IPS-15b (cell line): Measurements from ENCODE around the gene PCDHB11.
"Not testable (repeated sequence)": the region's sequence is repeated elsewhere in the genome, so short reads cannot be mapped to it uniquely, and the experiment has no call there.

ENCODE experiments used
- H3K27me3 ChIP-seq: one replicate; pipeline ENCODE4 v1.6.1; 2013; ENCODE audit warnings: low read length; ENCODE audit not compliant: control insufficient read depth, insufficient read depth
- H3K36me3 ChIP-seq: one replicate; pipeline ENCODE4 v1.6.1; 2013; ENCODE audit warnings: low read length; ENCODE audit not compliant: control insufficient read depth, insufficient read depth
- H3K4me1 ChIP-seq: one replicate; pipeline ENCODE4 v1.6.1; 2013; ENCODE audit warnings: mild to moderate bottlenecking, low read length; ENCODE audit not compliant: control insufficient read depth, insufficient read depth
- H3K4me3 ChIP-seq: one replicate; pipeline ENCODE4 v1.5.1; 2013; ENCODE audit warnings: low read depth, low read length
- H3K9ac ChIP-seq: one replicate; pipeline ENCODE4 v1.6.1; 2013; ENCODE audit warnings: low read depth, mild to moderate bottlenecking, low read length
- H3K9me3 ChIP-seq: one replicate; pipeline ENCODE4 v1.6.1; 2013; ENCODE audit warnings: mild to moderate bottlenecking, low read length; ENCODE audit not compliant: control insufficient read depth, insufficient read depth

Gene PCDHB11

DNA sequence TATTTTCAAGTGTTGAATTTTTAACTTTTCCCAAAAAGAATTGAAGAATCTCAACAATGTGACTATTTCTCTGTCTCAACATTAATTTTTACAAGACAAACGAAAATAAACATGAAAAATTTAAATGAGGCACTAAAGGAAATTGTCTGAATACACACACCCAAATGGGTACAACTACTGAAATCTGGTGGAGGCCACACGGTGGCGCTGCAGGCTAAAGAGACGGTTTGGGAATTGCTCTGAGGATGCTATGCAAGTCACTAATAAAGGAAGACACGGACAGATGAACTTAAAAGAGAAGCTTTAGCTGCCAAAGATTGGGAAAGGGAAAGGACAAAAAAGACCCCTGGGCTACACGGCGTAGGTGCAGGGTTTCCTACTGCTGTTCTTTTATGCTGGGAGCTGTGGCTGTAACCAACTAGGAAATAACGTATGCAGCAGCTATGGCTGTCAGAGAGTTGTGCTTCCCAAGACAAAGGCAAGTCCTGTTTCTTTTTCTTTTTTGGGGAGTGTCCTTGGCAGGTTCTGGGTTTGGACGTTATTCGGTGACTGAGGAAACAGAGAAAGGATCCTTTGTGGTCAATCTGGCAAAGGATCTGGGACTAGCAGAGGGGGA is 7.2 kb upstream of the PCDHB11 start, which contains the start of gene PCDHB10:
Gene PCDHB10, plus strand, starts transcription at position 244 of the 616 bp plus-strand sequence. Its CDS starts 200 bp downstream, at position 444.
- H3K36me3 ChIP-seq: no peaks in the 10 kb centered on the region
- H3K4me3 ChIP-seq: peak within 1 kb of the TSS; percentile 45
- H3K4me1 ChIP-seq: no peaks in the 10 kb centered on the region
- no peaks in the 10 kb centered on the region for H3K9me3 ChIP-seq
- H3K27me3 ChIP-seq: no peaks in the 10 kb centered on the region
- no peak within 1 kb of the TSS for H3K9ac ChIP-seq

DNA sequence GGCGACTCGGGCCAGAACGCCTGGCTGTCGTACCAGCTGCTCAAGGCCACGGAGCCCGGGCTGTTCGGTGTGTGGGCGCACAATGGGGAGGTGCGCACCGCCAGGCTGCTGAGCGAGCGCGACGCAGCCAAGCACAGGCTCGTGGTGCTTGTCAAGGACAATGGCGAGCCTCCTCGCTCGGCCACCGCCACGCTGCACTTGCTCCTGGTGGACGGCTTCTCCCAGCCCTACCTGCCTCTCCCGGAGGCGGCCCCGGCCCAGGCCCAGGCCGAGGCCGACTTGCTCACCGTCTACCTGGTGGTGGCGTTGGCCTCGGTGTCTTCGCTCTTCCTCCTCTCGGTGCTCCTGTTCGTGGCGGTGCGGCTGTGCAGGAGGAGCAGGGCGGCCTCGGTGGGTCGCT is 5.1 kb upstream of the PCDHB11 start:
- H3K4me3 ChIP-seq, H3K36me3 ChIP-seq, H3K27me3 ChIP-seq, H3K9ac ChIP-seq, H3K9me3 ChIP-seq, H3K4me1 ChIP-seq: not testable (repeated sequence)

- Histone ChIP-seq H3K36me3 (no peaks in the 10 kb centered on the region), H3K4me3 (no peak overlapping the region), H3K9me3 (no peaks in the 10 kb centered on the region)
Measured at GRCh38 chr5:141196363-141196762, 3.1 kb upstream of the PCDHB11 start.

DNA sequence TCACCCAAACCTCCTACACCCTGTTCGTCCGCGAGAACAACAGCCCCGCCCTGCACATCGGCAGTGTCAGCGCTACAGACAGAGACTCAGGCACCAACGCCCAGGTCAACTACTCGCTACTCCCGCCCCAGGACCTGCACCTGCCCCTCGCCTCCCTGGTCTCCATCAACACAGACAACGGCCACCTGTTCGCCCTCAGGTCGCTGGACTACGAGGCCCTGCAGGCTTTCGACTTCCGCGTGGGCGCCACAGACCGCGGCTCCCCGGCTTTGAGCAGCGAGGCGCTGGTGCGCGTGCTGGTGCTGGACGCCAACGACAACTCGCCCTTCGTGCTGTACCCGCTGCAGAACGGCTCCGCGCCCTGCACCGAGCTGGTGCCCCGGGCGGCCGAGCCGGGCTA is 1.7 kb downstream of the PCDHB11 start:
- H3K9me3 ChIP-seq, H3K4me3 ChIP-seq, H3K9ac ChIP-seq, H3K4me1 ChIP-seq, H3K36me3 ChIP-seq, H3K27me3 ChIP-seq: not testable (repeated sequence)

More at GRCh38 chr5:141196363-141196762, 3.1 kb upstream of the PCDHB11 start:
- Histone ChIP-seq H3K27me3 (no peaks in the 10 kb centered on the region), H3K4me1 (no peaks in the 10 kb centered on the region), H3K9ac (no peak overlapping the region)

DNA sequence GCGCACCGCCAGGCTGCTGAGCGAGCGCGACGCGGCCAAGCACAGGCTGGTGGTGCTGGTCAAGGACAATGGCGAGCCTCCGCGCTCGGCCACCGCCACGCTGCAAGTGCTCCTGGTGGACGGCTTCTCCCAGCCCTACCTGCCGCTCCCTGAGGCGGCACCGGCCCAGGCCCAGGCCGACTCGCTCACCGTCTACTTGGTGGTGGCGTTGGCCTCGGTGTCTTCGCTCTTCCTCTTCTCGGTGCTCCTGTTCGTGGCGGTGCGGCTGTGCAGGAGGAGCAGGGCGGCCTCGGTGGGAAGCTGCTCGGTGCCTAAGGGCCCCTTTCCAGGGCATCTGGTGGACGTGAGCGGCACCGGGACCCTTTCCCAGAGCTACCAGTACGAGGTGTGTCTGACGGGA is 2.2 kb downstream of the PCDHB11 start:
- not testable (repeated sequence) for H3K4me3 ChIP-seq, H3K4me1 ChIP-seq, H3K9me3 ChIP-seq

DNA sequence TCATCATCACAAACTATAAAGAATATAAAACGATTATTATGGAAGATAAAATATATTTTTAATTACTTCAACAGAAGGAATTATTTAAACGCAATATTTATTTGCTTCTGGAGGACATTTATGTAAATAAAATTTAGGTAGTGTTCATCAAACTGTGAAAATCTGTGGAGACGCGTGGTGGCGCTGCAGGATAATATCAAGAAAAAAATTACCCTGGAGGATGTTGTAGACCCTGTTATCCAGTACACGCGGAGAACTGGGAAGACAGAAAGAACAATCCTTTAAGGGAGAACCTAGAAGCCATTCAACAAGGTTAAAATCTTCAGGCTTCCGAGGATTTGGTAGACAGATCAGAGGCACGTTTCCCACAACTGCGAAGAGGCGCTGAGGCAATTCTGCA is 9.1 kb downstream of the PCDHB11 start, which contains the start of gene PCDHB12:
Gene PCDHB12, plus strand, starts transcription at position 242 of the 400 bp plus-strand sequence. CDS start 189 bp downstream, outside the sequence.
- no peaks in the 10 kb centered on the region for H3K27me3 ChIP-seq
- H3K4me1 ChIP-seq: no peaks in the 10 kb centered on the region
- H3K36me3 ChIP-seq: no peaks in the 10 kb centered on the region
- H3K4me3 ChIP-seq: no peak within 1 kb of the TSS
- H3K9ac ChIP-seq: no peak within 1 kb of the TSS
- no peaks in the 10 kb centered on the region for H3K9me3 ChIP-seq

More for the DNA sequence above, 2.2 kb downstream of the PCDHB11 start:
- H3K27me3 ChIP-seq, H3K36me3 ChIP-seq, H3K9ac ChIP-seq: not testable (repeated sequence)

GRCh38 chr5:141210281-141210680 is 10.9 kb downstream of the PCDHB11 start:
- not testable (repeated sequence) for H3K36me3 ChIP-seq, H3K4me3 ChIP-seq, H3K27me3 ChIP-seq, H3K9me3 ChIP-seq, H3K9ac ChIP-seq, H3K4me1 ChIP-seq

DNA sequence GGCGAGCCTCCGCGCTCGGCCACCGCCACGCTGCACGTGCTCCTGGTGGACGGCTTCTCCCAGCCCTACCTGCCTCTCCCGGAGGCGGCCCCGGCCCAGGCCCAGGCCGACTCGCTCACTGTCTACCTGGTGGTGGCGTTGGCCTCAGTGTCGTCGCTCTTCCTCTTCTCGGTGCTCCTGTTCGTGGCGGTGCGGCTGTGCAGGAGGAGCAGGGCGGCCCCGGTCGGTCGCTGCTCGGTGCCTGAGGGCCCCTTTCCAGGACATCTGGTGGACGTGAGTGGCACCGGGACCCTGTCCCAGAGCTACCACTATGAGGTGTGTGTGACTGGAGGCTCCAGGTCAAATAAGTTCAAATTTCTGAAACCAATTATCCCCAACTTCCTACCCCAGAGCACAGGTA is 11.4 kb downstream of the PCDHB11 start:
- H3K4me1 ChIP-seq, H3K9me3 ChIP-seq, H3K9ac ChIP-seq, H3K27me3 ChIP-seq, H3K36me3 ChIP-seq, H3K4me3 ChIP-seq: not testable (repeated sequence)

- not testable (repeated sequence) for H3K9ac ChIP-seq, H3K4me1 ChIP-seq, H3K4me3 ChIP-seq, H3K9me3 ChIP-seq, H3K27me3 ChIP-seq, H3K36me3 ChIP-seq
Measured at GRCh38 chr5:141213656-141214339, 14.4 kb downstream of the PCDHB11 start, which contains the start of gene PCDHB13. Gene PCDHB13, plus strand, starts transcription at chr5:141213919. Its CDS starts 205 bp downstream, at chr5:141214124.

DNA sequence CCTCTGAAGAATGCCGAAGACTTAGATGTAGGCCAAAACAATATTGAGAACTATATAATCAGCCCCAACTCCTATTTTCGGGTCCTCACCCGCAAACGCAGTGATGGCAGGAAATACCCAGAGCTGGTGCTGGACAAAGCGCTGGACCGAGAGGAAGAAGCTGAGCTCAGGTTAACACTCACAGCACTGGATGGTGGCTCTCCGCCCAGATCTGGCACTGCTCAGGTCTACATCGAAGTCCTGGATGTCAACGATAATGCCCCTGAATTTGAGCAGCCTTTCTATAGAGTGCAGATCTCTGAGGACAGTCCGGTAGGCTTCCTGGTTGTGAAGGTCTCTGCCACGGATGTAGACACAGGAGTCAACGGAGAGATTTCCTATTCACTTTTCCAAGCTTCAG is 15.2 kb downstream of the PCDHB11 start:
- not testable (repeated sequence) for H3K4me1 ChIP-seq, H3K4me3 ChIP-seq, H3K9ac ChIP-seq, H3K27me3 ChIP-seq, H3K9me3 ChIP-seq, H3K36me3 ChIP-seq

DNA sequence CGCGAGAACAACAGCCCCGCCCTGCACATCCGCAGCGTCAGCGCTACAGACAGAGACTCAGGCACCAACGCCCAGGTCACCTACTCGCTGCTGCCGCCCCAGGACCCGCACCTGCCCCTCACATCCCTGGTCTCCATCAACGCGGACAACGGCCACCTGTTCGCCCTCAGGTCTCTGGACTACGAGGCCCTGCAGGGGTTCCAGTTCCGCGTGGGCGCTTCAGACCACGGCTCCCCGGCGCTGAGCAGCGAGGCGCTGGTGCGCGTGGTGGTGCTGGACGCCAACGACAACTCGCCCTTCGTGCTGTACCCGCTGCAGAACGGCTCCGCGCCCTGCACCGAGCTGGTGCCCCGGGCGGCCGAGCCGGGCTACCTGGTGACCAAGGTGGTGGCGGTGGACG is 16.1 kb downstream of the PCDHB11 start:
- H3K4me1 ChIP-seq, H3K36me3 ChIP-seq, H3K9ac ChIP-seq, H3K27me3 ChIP-seq, H3K9me3 ChIP-seq, H3K4me3 ChIP-seq: not testable (repeated sequence)

DNA sequence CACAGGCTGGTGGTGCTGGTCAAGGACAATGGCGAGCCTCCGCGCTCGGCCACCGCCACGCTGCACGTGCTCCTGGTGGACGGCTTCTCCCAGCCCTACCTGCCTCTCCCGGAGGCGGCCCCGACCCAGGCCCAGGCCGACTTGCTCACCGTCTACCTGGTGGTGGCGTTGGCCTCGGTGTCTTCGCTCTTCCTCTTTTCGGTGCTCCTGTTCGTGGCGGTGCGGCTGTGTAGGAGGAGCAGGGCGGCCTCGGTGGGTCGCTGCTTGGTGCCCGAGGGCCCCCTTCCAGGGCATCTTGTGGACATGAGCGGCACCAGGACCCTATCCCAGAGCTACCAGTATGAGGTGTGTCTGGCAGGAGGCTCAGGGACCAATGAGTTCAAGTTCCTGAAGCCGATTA is 16.6 kb downstream of the PCDHB11 start:
- H3K36me3 ChIP-seq, H3K4me1 ChIP-seq, H3K9ac ChIP-seq, H3K9me3 ChIP-seq, H3K27me3 ChIP-seq, H3K4me3 ChIP-seq: not testable (repeated sequence)
